Astrocyte of the cerebellum (primary cell): Measurements from ENCODE around the gene ATP6V1A.

Experiments used
- DNase-seq: peaks from one replicate; pipeline ENCODE4 v3.0.0-alpha.2; 2011; ENCODE audit warnings: low read depth
- H3K4me3 ChIP-seq: 2 replicates; pipeline ENCODE4 v1.5.1; 2011; ENCODE audit warnings: mild to moderate bottlenecking, low read depth, low read length, moderate library complexity
- CTCF ChIP-seq: IDR thresholded peaks from 2 replicates; pipeline ENCODE4 v1.5.1; 2012; ENCODE audit warnings: low read length, low read depth, moderate library complexity, mild to moderate bottlenecking; ENCODE audit errors: missing control alignments
- in situ Hi-C: cut with HindIII; loops from 2 replicates; pipeline ENCODE4 v1.10.0; 2017; ENCODE audit warnings: low sequenced_read_pairs

Gene ATP6V1A

GRCh38 chr3:113802795-113803455, 56.1 kb downstream of the ATP6V1A start:
- DNase-seq, result no peak
- TF ChIP-seq CTCF, result no peak
- in situ Hi-C loops, result no loop called here
- no peak overlapping the region for H3K4me3 ChIP-seq

- no peak for DNase-seq
- in situ Hi-C loops, result no loop called here
- no peak overlapping the region for H3K4me3 ChIP-seq
- TF ChIP-seq CTCF, result no peak
These were observed 57.8 kb downstream of the ATP6V1A start for GRCh38 chr3:113804661-113805060.

GRCh38 chr3:113805249-113805648, 58.4 kb downstream of the ATP6V1A start:
- DNase-seq, result no peak

GRCh38 chr3:113812854-113813253, 66.0 kb downstream of the ATP6V1A start:
- in situ Hi-C loops, result no loop called here
- TF ChIP-seq CTCF, result no peak
- H3K4me3 ChIP-seq, result no peak overlapping the region
- DNase-seq, result no peak

More at GRCh38 chr3:113805249-113805648, 58.4 kb downstream of the ATP6V1A start:
- in situ Hi-C loops, result no loop called here
- no peak for TF ChIP-seq CTCF
- no peak overlapping the region for H3K4me3 ChIP-seq

- DNase-seq, result no peak
- no peak overlapping the region for H3K4me3 ChIP-seq
- in situ Hi-C loops, result no loop called here
- TF ChIP-seq CTCF, result no peak
These were observed 73.0 kb downstream of the ATP6V1A start for GRCh38 chr3:113819866-113820265.

- no peak overlapping the region for H3K4me3 ChIP-seq
- in situ Hi-C loops, result no loop called here
- DNase-seq, result no peak
- TF ChIP-seq CTCF, result peak; percentile 22
These were observed 78.3 kb downstream of the ATP6V1A start for GRCh38 chr3:113825090-113825489.
